Subcutaneous abdominal adipose tissue (tissue), 5 donors: ENCODE results near the gene ARL15.

Source experiments
- H3K27ac ChIP-seq: one replicate; pipeline ENCODE4 v1.7.0; 2013; ENCODE audit warnings: low read depth, mild to moderate bottlenecking, inconsistent platforms, low read length, moderate library complexity
- H3K27me3 ChIP-seq, 5 donors: one replicate each; pipeline ENCODE4 v1.7.0; 2013; ENCODE audit warnings: low read length in 5 of 5, inconsistent platforms in 1 of 5; ENCODE audit not compliant: control insufficient read depth in 5 of 5, insufficient read depth in 4 of 5
- H3K36me3 ChIP-seq, 5 donors: one replicate each; pipeline ENCODE4 v1.7.0; 2013; ENCODE audit warnings: low read length in 5 of 5; ENCODE audit not compliant: control insufficient read depth in 5 of 5, insufficient read depth in 5 of 5
- H3K4me1 ChIP-seq, 5 donors: one replicate each; pipeline ENCODE4 v1.7.0; 2013; ENCODE audit warnings: low read length in 5 of 5, mild to moderate bottlenecking in 3 of 5, moderate library complexity in 1 of 5; ENCODE audit not compliant: control insufficient read depth in 5 of 5, insufficient read depth in 5 of 5
- H3K4me3 ChIP-seq, 5 donors: one replicate each; pipeline ENCODE4 v1.7.0; 2013; ENCODE audit warnings: low read length in 5 of 5, low read depth in 1 of 5
- H3K9ac ChIP-seq, 5 donors: one replicate each; pipeline ENCODE4 v1.7.0; 2013; ENCODE audit warnings: low read length in 5 of 5, mild to moderate bottlenecking in 4 of 5, moderate library complexity in 3 of 5
- H3K9me3 ChIP-seq, 5 donors: one replicate each; pipeline ENCODE4 v1.7.0; 2013; ENCODE audit warnings: low read length in 5 of 5; ENCODE audit not compliant: control insufficient read depth in 5 of 5
- donor health status: healthy.
- donor health status: healthy.
- donor health status: healthy.
- donor health status: healthy.
- donor health status: healthy.

Gene ARL15

DNA sequence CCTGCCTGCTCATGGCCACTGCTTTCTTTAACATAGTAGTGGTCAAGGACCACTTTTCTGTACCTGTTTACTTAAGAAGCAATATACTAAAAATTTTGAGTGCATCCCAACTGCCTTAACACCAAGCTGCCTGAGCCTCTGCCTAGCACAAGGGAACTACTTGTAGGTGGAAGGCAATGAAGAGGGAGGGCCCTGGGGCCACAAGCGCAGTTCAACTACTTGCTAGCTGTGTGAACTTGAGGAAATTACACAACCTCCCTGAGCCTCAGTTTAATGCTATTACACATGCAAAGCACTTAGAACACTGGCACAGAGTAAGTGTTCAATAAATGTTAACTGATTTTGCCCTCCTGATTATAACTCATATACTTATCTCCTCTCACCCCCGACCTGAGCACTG is 6.3 kb downstream of the ARL15 start:
- H3K36me3 ChIP-seq = no peaks in the 10 kb centered on the region
- no peak overlapping the region for H3K27ac ChIP-seq
- H3K4me1 ChIP-seq = peaks cover 3 to 32% (median 26%) of the 10 kb centered on the region in 5 donors
- no peak overlapping the region for H3K4me3 ChIP-seq
- no peaks in the 10 kb centered on the region for H3K9me3 ChIP-seq
- peak overlapping the region in 1 of 5 donors; percentile 20 for H3K9ac ChIP-seq
- H3K27me3 ChIP-seq = no peaks in the 10 kb centered on the region

DNA sequence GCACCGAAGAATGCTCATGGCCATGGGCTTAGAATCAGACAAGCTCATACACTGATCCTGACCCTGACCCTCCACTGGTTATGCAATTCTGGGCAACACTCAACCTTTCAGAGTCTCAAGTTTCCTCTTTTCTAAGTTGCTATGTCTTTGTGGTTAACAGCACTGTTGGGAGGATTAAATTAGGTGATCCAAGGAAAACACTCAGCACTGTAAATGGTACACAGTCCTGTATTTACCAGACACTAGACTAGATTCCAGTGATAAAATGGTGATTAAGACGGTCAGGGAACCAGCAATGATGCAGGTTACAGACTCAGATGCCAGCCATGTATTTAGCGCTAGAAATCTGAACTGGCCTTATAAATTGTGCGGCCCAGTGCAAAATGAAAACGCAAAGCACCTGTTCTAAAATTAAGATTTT is 8.1 kb downstream of the ARL15 start:
- no peak overlapping the region for H3K4me3 ChIP-seq
- H3K27ac ChIP-seq = no peak overlapping the region
- no peaks in the 10 kb centered on the region for H3K36me3 ChIP-seq
- H3K9me3 ChIP-seq = no peaks in the 10 kb centered on the region
- H3K9ac ChIP-seq = no peak overlapping the region
- no peaks in the 10 kb centered on the region for H3K27me3 ChIP-seq
- peaks cover 3 to 26% (median 25%) of the 10 kb centered on the region in 5 donors for H3K4me1 ChIP-seq

DNA sequence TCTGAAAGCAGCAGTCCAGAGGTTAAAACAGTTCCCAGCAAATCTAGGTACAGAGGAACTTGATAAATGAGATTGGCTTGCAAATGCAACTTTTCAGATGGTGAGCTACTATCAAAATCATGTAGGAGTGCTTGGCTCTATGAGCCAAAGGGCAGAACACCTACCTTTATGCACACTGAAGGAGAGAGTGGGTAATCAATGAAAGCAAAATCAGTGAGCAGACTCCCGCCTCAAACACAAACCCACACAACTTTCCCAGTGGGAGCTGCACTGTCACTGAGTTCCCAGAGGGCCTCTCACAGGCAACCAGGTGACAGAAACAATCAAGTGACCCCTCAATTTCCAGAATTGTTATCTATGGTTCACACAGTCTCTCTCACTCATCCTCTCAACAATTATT is 8.5 kb downstream of the ARL15 start:
- Histone ChIP-seq H3K9ac (no peak overlapping the region), H3K9me3 (no peaks in the 10 kb centered on the region), H3K27me3 (no peaks in the 10 kb centered on the region), H3K27ac (no peak overlapping the region), H3K4me3 (no peak overlapping the region), H3K36me3 (no peaks in the 10 kb centered on the region), H3K4me1 (peaks cover 3 to 30% (median 29%) of the 10 kb centered on the region in 5 donors)

- no peaks in the 10 kb centered on the region for H3K27me3 ChIP-seq
- H3K36me3 ChIP-seq = no peaks in the 10 kb centered on the region
- H3K4me1 ChIP-seq = peaks cover 6 to 36% (median 36%) of the 10 kb centered on the region in 5 donors
- H3K27ac ChIP-seq = no peak overlapping the region
- no peak overlapping the region for H3K9ac ChIP-seq
- no peak overlapping the region for H3K4me3 ChIP-seq
- no peaks in the 10 kb centered on the region for H3K9me3 ChIP-seq
Observed at GRCh38 chr5:54301220-54301619, 9.2 kb downstream of the ARL15 start.

DNA sequence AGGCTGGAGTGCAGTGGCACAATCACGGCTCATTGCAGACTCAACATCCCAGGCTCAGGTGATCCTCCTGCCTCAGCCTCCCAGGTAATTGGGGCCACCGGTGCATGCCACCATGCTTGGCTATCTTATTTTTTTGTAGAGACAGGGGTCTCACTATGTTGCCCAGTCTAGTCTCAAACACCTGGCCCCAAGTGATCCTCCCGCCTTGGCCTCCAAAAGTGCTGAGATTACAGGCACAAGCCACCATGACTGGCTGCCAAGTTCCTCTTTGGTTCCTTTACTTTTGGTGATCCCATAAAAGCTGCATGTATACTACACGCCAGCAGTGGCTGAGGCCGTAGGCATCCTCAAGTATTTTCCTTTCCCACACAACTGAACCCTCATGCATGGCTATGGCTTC is 11.4 kb downstream of the ARL15 start:
- no peaks in the 10 kb centered on the region for H3K9me3 ChIP-seq
- H3K4me3 ChIP-seq = no peak overlapping the region
- no peak overlapping the region for H3K27ac ChIP-seq
- H3K27me3 ChIP-seq = no peaks in the 10 kb centered on the region
- peaks cover 6 to 48% (median 45%) of the 10 kb centered on the region in 5 donors for H3K4me1 ChIP-seq
- H3K36me3 ChIP-seq = no peaks in the 10 kb centered on the region
- no peak overlapping the region for H3K9ac ChIP-seq

- Histone ChIP-seq H3K27ac (peak overlapping the region; percentile 57), H3K4me3 (peak overlapping the region in 3 of 5 donors; percentile 25 to 43 (median 39)), H3K27me3 (no peaks in the 10 kb centered on the region), H3K4me1 (peaks cover 6 to 38% (median 31%) of the 10 kb centered on the region in 5 donors), H3K36me3 (no peaks in the 10 kb centered on the region), H3K9ac (peak overlapping the region in 2 of 5 donors; percentile 19 to 29), H3K9me3 (no peaks in the 10 kb centered on the region)
Observed at GRCh38 chr5:54296386-54296785, 14.0 kb downstream of the ARL15 start.

DNA sequence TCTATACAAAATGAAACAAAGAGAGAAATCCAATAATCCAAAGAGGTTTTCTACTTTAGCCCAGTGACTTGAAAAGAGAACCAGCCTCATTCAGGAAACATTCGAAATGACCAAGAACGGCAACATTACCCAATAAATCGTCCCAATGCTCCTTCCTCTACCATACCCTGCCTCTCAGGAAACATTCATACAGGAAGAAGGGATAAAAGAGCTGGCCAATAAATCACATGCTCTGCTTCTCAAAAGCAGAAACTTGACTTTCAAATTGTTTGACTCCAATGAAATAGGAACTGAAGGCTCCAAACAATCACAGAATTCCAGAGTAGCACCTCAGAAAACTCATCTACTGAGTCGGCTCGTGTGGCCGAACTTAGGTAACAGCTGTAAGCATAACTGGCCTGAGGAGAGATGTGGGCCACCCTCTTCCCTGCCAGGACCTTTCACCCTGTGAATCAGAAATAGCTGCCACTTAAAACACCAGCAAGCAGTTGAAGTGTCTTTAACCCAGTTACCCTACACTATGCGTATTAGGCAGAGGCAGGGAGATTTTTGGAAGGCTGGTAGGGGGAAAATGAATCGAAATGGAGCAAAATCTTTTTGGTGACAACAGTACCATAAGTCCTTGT is 14.6 kb downstream of the ARL15 start:
- Histone ChIP-seq H3K9me3 (no peaks in the 10 kb centered on the region), H3K9ac (peak overlapping the region in 2 of 5 donors; percentile 11 to 73), H3K4me3 (peak overlapping the region in 3 of 5 donors; percentile 28 to 43 (median 39)), H3K36me3 (no peaks in the 10 kb centered on the region), H3K27me3 (no peaks in the 10 kb centered on the region), H3K4me1 (peaks cover 4 to 32% (median 26%) of the 10 kb centered on the region in 5 donors), H3K27ac (peak overlapping the region; percentile 57)

DNA sequence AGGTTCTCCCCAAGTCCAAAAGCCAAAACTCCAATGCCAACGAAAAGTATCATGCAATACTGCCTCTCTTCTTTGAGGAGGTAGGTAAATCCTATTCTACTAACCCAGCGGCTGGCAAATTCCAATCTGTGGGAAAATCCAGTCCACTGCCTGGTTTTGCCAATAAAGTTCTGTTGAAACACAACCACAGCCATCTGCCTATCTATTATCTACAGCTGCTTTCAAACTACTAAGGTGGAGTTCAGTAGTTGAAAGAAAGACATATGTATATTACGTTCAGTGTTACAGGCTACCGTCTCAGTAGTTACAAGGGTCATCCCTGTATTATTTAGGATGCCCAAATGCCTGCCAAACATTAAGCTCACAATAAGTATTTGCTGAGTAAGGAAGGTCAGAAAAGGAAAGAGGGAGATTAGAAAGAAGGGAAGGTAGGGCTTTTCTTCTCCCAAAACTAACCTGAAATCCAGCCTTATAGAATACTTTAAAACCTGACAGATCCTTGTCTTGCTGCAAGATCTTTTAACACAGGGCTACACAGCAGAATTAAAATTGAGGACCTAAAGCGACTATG is 16.2 kb downstream of the ARL15 start:
- Histone ChIP-seq H3K36me3 (no peaks in the 10 kb centered on the region), H3K27ac (no peak overlapping the region), H3K4me3 (no peak overlapping the region), H3K9me3 (no peaks in the 10 kb centered on the region), H3K9ac (no peak overlapping the region), H3K4me1 (peaks cover 3 to 27% (median 23%) of the 10 kb centered on the region in 5 donors), H3K27me3 (no peaks in the 10 kb centered on the region)

- Histone ChIP-seq H3K9ac (no peak overlapping the region), H3K4me3 (no peak overlapping the region), H3K27me3 (no peaks in the 10 kb centered on the region), H3K9me3 (peaks cover 0 to 2% (median 0%) of the 10 kb centered on the region in 5 donors), H3K4me1 (peaks cover 3 to 24% (median 23%) of the 10 kb centered on the region in 5 donors), H3K36me3 (no peaks in the 10 kb centered on the region), H3K27ac (no peak overlapping the region)
Observed at GRCh38 chr5:54292866-54293265, 17.5 kb downstream of the ARL15 start.

DNA sequence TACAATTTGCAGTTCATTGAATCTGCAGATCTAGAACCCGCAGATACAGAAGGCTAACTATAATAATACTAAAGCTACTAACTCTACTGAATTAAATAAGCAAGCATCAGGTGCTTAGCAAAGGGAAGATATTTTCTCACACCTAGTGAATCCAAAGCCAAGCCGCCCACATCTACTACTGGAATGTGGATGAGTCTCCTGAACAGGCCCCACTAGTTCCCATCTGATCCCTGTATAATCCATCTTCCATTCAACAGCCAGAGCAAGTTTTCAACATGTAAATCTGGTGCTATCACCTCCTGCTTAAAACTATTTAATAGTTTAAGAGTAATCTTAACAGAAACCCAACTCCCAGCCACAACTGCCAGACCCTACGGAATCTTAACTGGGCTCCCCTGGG is 18.9 kb downstream of the ARL15 start:
- Histone ChIP-seq H3K36me3 (no peaks in the 10 kb centered on the region), H3K9ac (no peak overlapping the region), H3K9me3 (peaks cover 0 to 2% (median 0%) of the 10 kb centered on the region in 5 donors), H3K4me1 (peaks cover 3 to 16% (median 15%) of the 10 kb centered on the region in 5 donors), H3K4me3 (no peak overlapping the region), H3K27me3 (no peaks in the 10 kb centered on the region), H3K27ac (no peak overlapping the region)
